ENCODE data around the gene KRTAP5-6.
"Not testable (repeated sequence)": the region's sequence is repeated elsewhere in the genome, so short reads cannot be mapped to it uniquely, and the experiment has no call there.

The KRTAP5-6 gene

DNA sequence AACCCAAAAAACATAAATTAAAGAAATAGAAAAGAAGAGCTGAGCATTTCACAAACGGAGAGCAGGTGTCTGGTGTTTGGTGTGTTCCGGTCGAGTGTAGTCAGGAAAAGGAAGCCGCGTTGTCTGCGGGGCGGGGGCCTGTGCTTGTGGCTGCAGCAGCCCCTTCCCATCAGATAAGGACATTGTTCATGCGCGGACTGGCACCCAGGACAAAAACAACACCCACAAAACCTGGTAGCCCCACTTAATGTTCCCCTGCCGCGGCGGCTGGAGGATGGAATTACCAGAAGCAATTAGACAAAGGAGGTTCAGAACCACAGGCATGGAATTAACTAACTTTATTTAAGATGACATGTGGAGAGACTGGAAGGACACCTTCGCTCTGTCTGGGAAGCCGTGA, 37.5 kb upstream of the KRTAP5-6 start:
- intact Hi-C loops (cut with DNase I), result no loop called here
- peak in 6 of 42 donors; percentile 9 to 31 (median 26) for DNase-seq

DNA sequence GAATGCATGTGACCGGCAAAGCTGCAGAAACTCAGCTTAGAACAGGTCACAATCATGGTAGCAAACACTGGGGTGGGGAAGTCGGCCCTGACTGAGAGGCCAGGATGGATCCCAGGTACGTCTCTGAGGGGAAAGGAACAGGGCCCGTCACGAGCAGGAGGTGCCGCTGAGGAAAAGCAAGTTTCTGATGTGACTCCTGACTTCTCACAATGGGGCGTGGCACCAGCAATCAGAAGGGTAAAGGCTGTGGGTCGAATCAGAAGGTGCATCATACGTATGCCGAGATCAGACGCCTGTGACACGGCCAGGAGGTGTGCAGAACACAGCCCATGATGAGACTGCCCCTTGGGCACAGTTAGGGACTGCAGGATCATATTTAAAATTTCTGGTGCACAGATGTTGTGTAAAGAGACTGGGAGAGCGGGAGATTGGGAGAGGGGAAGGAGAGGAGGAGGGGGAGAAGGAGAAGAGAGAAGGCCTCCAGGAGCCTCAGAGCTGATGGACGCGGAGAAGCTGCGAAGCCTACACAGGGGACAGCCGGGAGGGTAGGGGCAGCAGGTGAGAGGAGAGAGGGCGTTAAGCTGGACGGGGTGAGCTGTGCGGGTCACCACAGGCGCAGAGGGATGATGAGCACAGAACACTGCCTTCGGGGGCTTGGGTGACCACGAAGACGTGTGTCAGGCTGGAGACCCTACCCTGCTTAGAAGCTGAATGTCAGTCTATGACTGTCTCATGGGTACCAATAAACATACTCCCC, 36.7 kb upstream of the KRTAP5-6 start:
- peak in 9 of 42 donors; percentile 3 to 23 (median 7) for DNase-seq
- intact Hi-C loops (cut with DNase I), result no loop called here

GRCh38 chr11:1661454-1662269, 35.3 kb upstream of the KRTAP5-6 start:
- peak in 7 of 42 donors; percentile 1 to 15 (median 6) for DNase-seq
- intact Hi-C loops (cut with DNase I), result not testable (repeated sequence)

- intact Hi-C loops (cut with DNase I), result not testable (repeated sequence)
- peak in 1 of 42 donors; percentile 1 for DNase-seq
Measured at GRCh38 chr11:1662699-1663283, 34.2 kb upstream of the KRTAP5-6 start.

GRCh38 chr11:1665313-1665712, 31.7 kb upstream of the KRTAP5-6 start:
- intact Hi-C loops (cut with DNase I), result no loop called here
- peak in 1 of 42 donors; percentile 3 for DNase-seq

DNA sequence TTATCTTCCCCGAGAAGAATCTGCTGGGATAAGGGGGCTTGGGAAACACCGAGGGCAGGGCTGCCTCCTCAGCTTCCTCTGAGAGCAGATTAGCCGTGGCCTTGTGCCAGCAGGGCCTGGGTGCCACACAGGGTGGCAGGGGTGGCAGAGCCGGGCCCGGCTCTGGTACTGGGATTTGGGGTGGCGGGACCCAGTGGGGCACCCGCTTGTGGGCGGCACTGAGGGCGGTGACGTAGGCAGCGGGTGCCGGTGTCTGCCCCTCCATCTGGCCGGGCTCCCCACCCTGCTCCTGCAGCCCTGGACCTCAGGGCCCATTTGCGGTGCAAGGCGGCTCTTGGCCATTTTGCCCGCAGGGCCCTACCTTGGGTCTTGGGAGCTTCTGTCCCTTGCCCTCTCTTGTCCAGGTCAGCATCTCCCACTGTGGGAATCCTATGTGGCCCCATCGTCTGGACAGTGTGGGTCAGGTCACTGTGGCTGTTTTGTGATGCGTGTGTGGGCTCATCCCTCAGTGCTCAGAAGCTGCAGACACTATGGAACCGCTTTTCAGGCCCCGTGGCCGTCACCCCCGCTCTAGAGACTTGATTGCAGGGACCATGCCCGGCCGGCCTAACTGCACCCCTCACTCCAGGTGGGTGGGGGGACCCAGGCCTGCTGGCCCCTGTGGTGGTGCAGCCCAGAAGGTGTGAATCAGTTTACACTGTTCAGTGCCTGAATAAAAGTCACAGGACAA, 29.7 kb upstream of the KRTAP5-6 start:
- peak in 8 of 42 donors; percentile 5 to 32 (median 20) for DNase-seq
- intact Hi-C loops (cut with DNase I), result no loop called here

DNA sequence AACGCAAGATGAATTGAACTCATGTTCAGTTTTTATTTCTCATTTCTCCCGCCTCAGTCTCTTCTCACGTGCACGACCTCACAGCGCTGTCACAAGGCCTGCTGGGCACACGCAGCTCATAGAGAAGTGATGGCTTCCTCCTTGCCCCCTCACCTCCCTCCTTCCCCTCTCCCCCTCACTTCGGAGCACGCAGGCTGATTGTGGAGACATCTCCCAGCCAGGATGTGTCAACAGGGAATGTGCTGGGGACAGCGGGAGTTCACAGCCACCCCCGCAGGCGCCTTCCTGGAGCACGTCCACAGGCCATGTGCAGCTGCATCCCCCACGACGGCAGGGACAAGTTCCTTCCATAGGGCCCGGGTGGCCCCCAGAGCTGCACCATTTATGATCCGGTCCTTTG, 29.1 kb upstream of the KRTAP5-6 start:
- intact Hi-C loops (cut with DNase I), result no loop called here
- DNase-seq, result peak in 7 of 42 donors; percentile 5 to 31 (median 19)

DNA sequence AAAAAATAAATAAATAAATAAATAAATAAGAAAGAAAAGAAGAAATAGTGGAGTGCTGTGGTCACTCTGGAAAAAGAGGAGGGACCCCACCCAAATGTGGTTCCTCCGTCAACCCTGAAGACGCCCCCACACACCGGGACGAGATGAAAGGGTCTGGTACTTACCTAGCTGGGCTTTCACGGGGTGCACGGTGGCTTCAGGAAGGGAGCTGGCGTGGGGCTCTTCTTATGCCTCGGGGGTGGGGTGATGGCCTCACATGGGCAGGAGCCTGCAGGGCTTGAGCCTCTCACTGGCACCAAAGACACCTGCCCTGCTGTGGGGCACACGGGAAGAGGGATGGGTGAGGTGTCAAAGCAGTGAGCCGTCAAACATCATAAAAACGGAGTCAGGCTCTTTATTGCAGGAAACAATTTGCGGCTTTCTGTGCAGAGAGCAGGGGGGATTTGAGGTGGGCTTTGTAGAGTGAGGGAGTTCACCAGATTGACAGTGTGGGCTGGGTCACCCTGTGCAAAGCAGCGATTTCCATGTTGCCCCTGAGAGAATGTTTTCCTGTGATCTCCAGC, 28.0 kb upstream of the KRTAP5-6 start:
- intact Hi-C loops (cut with DNase I), result no loop called here
- peak in 5 of 42 donors; percentile 7 to 21 (median 13) for DNase-seq

GRCh38 chr11:1669546-1670218, 27.3 kb upstream of the KRTAP5-6 start:
- peak in 22 of 42 donors; percentile 11 to 57 (median 33) for DNase-seq
- intact Hi-C loops (cut with DNase I), result no loop called here

GRCh38 chr11:1670457-1670856, 26.5 kb upstream of the KRTAP5-6 start:
- peak in 2 of 42 donors; percentile 0 to 11 for DNase-seq
- intact Hi-C loops (cut with DNase I), result not testable (repeated sequence)

DNA sequence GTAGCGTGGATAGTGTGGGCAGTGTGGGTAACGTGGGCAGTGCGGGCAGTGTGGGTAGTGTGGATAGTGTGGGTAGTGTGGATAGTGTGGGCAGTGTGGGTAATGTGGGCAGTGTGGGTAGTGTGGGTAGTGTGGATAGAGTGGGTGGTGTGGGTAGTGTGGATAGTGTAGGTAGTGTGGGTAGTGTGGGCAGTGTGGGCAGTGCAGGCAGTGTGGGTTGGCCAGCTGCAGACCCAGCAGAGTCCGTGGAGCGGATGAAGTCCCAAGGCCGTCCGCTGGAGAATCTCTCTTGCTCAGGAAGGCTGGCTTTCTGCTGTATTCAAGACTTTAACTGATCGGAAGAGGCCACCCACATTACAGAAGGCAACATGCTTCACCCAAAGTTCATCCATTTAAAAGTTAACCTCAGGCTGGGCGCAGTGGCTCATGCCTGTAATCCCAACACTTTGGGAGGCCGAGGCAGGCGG, 26.1 kb upstream of the KRTAP5-6 start:
- DNase-seq, result peak in 5 of 42 donors; percentile 2 to 27 (median 7)
- intact Hi-C loops (cut with DNase I), result no loop called here

DNA sequence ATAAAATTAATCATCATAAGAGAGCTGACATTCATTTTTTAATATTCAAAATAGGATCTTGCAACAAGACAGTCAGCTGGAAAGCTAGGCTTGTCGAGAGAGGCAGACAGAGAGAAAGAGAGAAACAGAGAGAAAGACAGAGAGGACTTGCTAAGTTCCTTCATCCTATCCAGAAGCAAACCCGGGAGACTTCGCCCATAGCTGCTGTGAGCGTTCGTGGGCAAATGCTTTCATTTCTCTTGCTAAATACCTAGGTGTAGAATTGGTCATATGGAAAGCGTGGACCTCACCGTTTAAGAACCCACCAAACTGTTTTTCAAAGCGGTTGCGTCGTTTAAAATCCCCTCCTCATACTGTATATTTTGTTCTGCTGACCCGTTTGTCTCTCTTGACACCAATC, 25.3 kb upstream of the KRTAP5-6 start:
- DNase-seq, result peak in 2 of 42 donors; percentile 1 to 16
- intact Hi-C loops (cut with DNase I), result no loop called here

GRCh38 chr11:1672613-1673350, 24.2 kb upstream of the KRTAP5-6 start:
- DNase-seq, result peak in 4 of 42 donors; percentile 4 to 9 (median 6)

DNA sequence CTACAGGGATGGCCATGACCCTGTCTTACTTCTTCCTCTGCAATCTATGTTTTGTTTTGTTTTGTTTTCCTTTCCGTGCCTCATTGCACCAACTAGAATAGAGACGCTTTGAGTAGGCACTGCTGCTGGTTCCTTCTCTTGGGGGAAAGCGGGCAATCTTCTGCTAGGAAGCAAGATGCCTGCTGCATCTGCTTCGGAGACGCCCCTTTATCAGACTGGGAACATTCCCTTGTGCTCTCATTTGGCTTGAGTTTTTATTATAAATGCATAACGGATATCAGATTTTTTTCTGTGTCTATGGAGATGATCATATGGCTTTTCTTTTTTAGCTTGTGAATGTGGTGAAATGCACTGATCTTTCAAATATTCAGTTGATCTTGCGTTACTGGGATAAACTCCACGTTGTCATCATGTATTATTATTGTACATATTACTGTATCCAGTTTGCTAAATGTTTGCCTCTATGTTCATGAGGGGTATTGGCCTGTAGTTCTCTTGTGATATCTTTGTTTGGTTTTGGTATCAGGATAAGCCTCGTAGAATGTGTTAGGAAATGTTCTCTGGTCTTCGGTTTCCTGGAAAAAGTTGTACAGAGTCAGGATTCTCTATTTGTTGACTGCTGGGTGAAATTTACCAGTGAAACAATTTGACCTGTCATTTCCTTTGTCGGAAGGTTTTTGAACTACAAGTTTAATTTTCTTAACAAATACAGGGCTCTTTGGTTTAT, 23.4 kb upstream of the KRTAP5-6 start:
- DNase-seq, result peak in 1 of 42 donors; percentile 10
- intact Hi-C loops (cut with DNase I), result no loop called here

More at GRCh38 chr11:1672613-1673350, 24.2 kb upstream of the KRTAP5-6 start:
- intact Hi-C loops (cut with DNase I), result no loop called here

DNA sequence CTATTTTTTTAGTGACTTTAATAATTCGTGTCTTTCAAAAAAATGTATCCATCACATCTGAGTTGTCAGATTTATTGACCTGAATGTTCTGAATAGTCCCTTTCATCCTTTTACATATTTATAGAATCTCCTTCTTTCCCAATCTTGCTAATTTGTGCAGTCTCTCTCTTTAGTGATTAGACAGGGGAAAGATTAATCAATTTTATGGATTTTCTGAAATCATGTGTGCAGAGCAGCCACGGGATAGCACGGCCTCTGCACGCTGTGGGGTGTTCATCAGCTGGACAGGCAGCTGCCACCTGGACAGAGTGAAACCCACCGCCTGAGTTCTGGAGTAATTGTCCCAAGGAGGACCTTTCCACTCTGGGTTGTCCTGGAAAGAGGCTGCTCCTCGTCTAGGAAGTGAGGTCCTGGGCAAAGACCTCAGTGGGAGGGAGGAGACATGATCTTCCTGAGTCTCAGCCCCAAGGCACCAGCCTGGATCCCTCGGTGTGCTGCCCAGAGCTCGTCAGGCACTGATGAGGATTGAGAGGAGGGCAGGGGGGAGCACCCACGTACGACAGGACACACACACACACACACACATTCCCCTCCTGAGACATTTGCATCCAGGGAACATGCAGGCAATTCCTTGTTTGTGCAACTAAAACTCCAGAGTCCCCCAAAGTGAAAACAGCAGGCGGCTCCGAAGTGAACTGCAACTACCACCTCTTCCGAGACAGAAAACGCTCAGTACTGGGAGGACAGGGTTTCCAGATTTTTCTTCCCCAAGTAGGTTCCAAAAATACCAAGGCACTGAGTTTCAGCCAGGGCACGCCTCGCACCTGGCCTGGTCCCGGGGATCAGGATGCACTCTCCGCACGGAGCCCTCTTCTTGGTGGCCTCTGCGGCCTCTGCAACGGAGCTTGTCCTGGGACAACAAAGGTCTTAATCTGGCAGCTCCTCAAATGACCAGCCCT, 22.5 kb upstream of the KRTAP5-6 start:
- intact Hi-C loops (cut with DNase I), result no loop called here

More for the DNA sequence above, 22.5 kb upstream of the KRTAP5-6 start:
- peak in 5 of 42 donors; percentile 5 to 38 (median 8) for DNase-seq

Measured in head of caudate nucleus (tissue), 42 donors.